ENCODE data around the gene RNF126. TPM values are rescaled to one million over a fixed set of nuclear protein-coding genes. Genes with fewer than 3 reads are reported as not detected.

Gene RNF126
- total and polyA plus RNA-seq, 8 donors, result 11.9 to 33.7 (median 17.4) TPM

DNA sequence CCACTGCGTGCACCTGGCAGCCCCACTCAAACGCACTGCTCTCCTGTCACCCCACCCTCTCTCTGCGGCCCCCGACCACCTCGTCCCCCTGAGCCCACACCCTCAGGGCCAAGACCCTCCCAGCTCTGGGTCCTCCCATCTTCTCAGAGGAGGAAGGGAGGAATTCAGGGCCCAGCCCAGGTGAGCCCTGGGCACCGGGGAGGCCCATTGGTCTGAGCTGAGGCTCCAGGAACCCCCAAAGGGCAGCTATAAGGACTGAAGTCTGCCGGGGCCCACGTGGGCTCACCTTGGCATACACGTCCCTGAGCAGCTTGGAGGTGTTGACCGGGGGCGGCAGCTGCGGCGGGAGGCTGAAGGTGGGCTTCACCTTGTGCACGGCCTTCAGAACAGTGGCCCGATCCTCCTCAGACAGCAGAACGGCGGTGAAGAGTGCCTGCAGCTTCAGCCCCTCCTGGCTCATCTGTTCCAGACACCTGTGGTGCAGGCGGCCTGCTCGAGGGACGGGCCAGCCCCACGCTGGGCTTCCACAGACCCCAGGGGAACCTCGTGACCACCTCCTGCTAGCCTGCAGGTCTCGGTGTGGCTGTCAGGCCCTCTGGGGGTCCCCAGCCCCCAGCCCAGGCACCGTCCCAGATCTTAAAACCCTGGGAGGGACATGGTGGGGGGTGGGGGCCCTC is 38.4 kb downstream of the RNF126 start:
- intact Hi-C loops (cut with DNase I), result no loop called here

DNA sequence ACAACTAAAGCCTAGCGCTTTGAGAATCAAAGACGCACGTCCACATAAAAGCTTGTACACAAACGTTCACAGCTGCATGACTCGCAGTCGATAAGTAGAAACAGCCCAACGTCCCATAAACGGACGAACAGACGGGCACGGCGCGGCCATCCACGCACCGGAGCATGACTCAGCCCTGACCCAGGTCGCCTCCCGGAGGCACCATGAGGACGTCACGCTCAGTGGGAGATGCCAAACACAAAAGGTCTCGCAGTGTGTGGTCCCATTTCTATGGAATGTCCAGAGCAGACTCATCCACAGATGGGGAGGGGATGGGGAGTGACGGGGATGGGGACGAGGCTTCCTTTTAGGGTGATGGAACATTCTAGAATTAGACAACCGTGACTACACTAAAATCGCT is 39.0 kb downstream of the RNF126 start:
- DNase-seq (no peak), FAIRE-seq (no peak), ATAC-seq (no peak)
- Histone ChIP-seq H3K27me3 (no peaks in the 10 kb centered on the region), H3K27ac (no peak overlapping the region), H3K4me1 (no peaks in the 10 kb centered on the region), H3K4me3 (no peak overlapping the region), H3K36me3 (peaks cover 0 to 12% (median 5%) of the 10 kb centered on the region in 3 donors), H3K9me3 (no peaks in the 10 kb centered on the region)
- TF ChIP-seq, protein P1, sequence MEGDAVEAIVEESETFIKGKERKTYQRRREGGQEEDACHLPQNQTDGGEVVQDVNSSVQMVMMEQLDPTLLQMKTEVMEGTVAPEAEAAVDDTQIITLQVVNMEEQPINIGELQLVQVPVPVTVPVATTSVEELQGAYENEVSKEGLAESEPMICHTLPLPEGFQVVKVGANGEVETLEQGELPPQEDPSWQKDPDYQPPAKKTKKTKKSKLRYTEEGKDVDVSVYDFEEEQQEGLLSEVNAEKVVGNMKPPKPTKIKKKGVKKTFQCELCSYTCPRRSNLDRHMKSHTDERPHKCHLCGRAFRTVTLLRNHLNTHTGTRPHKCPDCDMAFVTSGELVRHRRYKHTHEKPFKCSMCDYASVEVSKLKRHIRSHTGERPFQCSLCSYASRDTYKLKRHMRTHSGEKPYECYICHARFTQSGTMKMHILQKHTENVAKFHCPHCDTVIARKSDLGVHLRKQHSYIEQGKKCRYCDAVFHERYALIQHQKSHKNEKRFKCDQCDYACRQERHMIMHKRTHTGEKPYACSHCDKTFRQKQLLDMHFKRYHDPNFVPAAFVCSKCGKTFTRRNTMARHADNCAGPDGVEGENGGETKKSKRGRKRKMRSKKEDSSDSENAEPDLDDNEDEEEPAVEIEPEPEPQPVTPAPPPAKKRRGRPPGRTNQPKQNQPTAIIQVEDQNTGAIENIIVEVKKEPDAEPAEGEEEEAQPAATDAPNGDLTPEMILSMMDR (IDR thresholded peaks at IDR 0.05), result no peak
- intact Hi-C loops (cut with DNase I), result no loop called here
- WGBS, 2 donors, result 88 to 90% methylated on average over 24 of the region's 24 CpGs

More for the DNA sequence above, 38.4 kb downstream of the RNF126 start:
- Histone ChIP-seq H3K9me3 (no peaks in the 10 kb centered on the region), H3K36me3 (peaks cover 0 to 6% (median 5%) of the 10 kb centered on the region in 3 donors), H3K4me1 (no peaks in the 10 kb centered on the region), H3K4me3 (no peak overlapping the region), H3K27me3 (no peaks in the 10 kb centered on the region), H3K27ac (no peak overlapping the region)
- DNase-seq (peak in 1 of 6 donors; percentile 61), FAIRE-seq (no peak), ATAC-seq (no peak)
- TF ChIP-seq, protein P1 (IDR thresholded peaks at IDR 0.05), result no peak
- WGBS, 2 donors, result 92 to 93% methylated on average over 21 to 24 of the region's 24 CpGs

DNA sequence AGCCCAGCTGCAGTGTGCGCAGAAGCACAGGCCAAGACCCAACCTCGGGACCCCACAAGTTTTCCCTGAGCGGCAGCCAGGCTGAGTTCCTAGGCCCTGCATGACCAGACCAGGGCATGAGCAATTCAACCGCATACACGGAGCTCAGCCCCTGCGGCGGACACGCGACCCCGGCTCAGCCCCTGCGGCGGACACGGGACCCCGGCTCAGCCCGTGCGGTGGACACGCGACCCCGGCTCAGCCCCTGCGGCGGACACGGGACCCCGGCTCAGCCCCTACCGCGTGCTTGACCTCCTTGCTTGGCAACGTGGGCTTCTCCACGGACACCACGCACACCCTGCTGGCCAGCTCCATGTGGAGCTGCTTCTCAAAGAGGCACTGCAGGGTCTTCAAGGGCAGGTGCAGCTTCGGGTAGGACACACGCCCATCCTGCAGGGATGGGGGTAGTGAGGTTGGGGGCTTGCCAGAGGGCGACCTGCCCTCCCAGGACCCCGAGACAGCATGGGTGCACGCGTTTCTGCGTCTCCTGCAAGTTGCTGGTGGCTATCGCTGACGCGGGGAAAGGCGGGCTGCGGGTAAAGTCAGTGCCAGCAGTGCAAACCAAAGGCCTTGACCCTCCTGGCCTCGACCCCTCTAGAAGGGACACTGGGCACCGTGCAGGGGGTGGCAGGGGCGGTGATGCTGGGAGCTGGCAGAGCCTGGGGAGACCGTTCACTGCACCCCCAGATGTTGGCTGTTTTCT is 39.7 kb downstream of the RNF126 start:
- no peak overlapping the region for H3K27ac ChIP-seq
- H3K4me1 ChIP-seq, result no peaks in the 10 kb centered on the region
- TF ChIP-seq, protein P1 (IDR thresholded peaks at IDR 0.05), result no peak
- H3K4me3 ChIP-seq, result no peak overlapping the region
- H3K9me3 ChIP-seq, result no peaks in the 10 kb centered on the region
- ATAC-seq (no peak), FAIRE-seq (no peak), DNase-seq (peak in 1 of 6 donors; percentile 55)
- 92 to 94% methylated on average over 44 of the region's 44 CpGs for WGBS, 2 donors
- H3K36me3 ChIP-seq, result peaks cover 2 to 19% (median 8%) of the 10 kb centered on the region in 3 donors
- H3K27me3 ChIP-seq, result no peaks in the 10 kb centered on the region
- intact Hi-C loops (cut with DNase I), result no loop called here

- FAIRE-seq (no peak), ATAC-seq (no peak)
These were observed 40.3 kb downstream of the RNF126 start for GRCh38 chr19:622666-623065.

More at GRCh38 chr19:622666-623065, 40.3 kb downstream of the RNF126 start:
- Histone ChIP-seq H3K27me3 (no peaks in the 10 kb centered on the region), H3K9me3 (no peaks in the 10 kb centered on the region), H3K27ac (no peak overlapping the region), H3K36me3 (peaks cover 2 to 22% (median 12%) of the 10 kb centered on the region in 3 donors), H3K4me1 (no peaks in the 10 kb centered on the region), H3K4me3 (no peak overlapping the region)
- intact Hi-C loops (cut with DNase I), result no loop called here
- 95 to 96% methylated on average over 36 to 37 of the region's 37 CpGs for WGBS, 2 donors
- TF ChIP-seq, protein P1 (IDR thresholded peaks at IDR 0.05), result no peak
- DNase-seq, result peak in 1 of 6 donors; percentile 57
